HepG2 (cell line): ENCODE results near the gene NEMF. TPM values are rescaled to one million over a fixed set of nuclear protein-coding genes. Genes with fewer than 3 reads are reported as not detected.

Experiments
- GLI4 ChIP-seq: sonication (generic); formaldehyde crosslinking; IDR thresholded peaks from 2 replicates; pipeline ENCODE4 v1.5.1; 2020; ENCODE audit warnings: missing genetic modification reagents, mild to moderate bottlenecking, moderate library complexity, borderline replicate concordance
- HDAC2 ChIP-seq: sonication (generic); formaldehyde crosslinking; IDR thresholded peaks from 2 replicates; pipeline ENCODE4 v1.4.0; 2020; ENCODE audit warnings: missing genetic modification reagents
- HOXA9 ChIP-seq: sonication (generic); formaldehyde crosslinking; IDR thresholded peaks from 2 replicates; pipeline ENCODE4 v1.8.1; 2022; ENCODE audit warnings: missing genetic modification reagents, mild to moderate bottlenecking, moderate library complexity, borderline replicate concordance
- KDM1A ChIP-seq: IDR thresholded peaks from 2 replicates; pipeline ENCODE4 v1.6.1; 2016; ENCODE audit warnings: missing compliant biosample characterization
- MIER2 ChIP-seq: IDR thresholded peaks from 2 replicates; pipeline ENCODE4 v1.6.1; 2016; ENCODE audit warnings: missing biosample characterization, missing genetic modification reagents
- NFKB2 ChIP-seq: sonication (generic); formaldehyde crosslinking; IDR thresholded peaks from 2 replicates; pipeline ENCODE4 v1.4.0; 2020; ENCODE audit warnings: missing genetic modification reagents, borderline replicate concordance
- NFYC ChIP-seq: IDR thresholded peaks from 2 replicates; pipeline ENCODE4 v1.6.1; 2016; ENCODE audit warnings: missing genetic modification reagents, missing compliant biosample characterization
- REPIN1 ChIP-seq: sonication (generic); formaldehyde crosslinking; IDR thresholded peaks from 2 replicates; pipeline ENCODE4 v1.8.0; 2022; ENCODE audit warnings: missing genetic modification reagents, low read depth, mild to moderate bottlenecking, borderline replicate concordance
- SUZ12 ChIP-seq: fragments of 150-350 bp; IDR thresholded peaks from 2 replicates; pipeline ENCODE4 v1.6.1; 2014; ENCODE audit warnings: low read depth, low read length
- ZC3H4 ChIP-seq: sonication (generic); formaldehyde crosslinking; IDR thresholded peaks from 2 replicates; pipeline ENCODE4 v1.4.0; 2020; ENCODE audit warnings: missing genetic modification reagents, borderline replicate concordance
- ZKSCAN8 ChIP-seq: IDR thresholded peaks from 2 replicates; pipeline ENCODE4 v1.6.1; 2016; ENCODE audit warnings: borderline replicate concordance, missing genetic modification reagents, missing compliant biosample characterization
- ZNF124 ChIP-seq: sonication (generic); formaldehyde crosslinking; IDR thresholded peaks from 2 replicates; pipeline ENCODE4 v1.4.0; 2020; ENCODE audit warnings: missing genetic modification reagents
- ZNF232 ChIP-seq: sonication (generic); formaldehyde crosslinking; IDR thresholded peaks from 2 replicates; pipeline ENCODE4 v1.4.0; 2020; ENCODE audit warnings: missing genetic modification reagents, borderline replicate concordance
- ZNF260 ChIP-seq: sonication (generic); formaldehyde crosslinking; IDR thresholded peaks from 2 replicates; pipeline ENCODE4 v1.4.0; 2020; ENCODE audit warnings: missing genetic modification reagents, low read depth, mild to moderate bottlenecking, borderline replicate concordance
- ZNF275 ChIP-seq: sonication (generic); formaldehyde crosslinking; IDR thresholded peaks from 2 replicates; pipeline ENCODE4 v1.8.0; 2022; ENCODE audit warnings: missing genetic modification reagents, mild to moderate bottlenecking, inconsistent platforms, borderline replicate concordance
- ZNF282 ChIP-seq: fragments of 450-650 bp; IDR thresholded peaks from 2 replicates; pipeline ENCODE4 v1.6.1; 2018; ENCODE audit not compliant: partially characterized antibody
- ZNF451 ChIP-seq: sonication (generic); formaldehyde crosslinking; IDR thresholded peaks from 2 replicates; pipeline ENCODE4 v1.5.0; 2020; ENCODE audit warnings: mild to moderate bottlenecking, missing genetic modification reagents
- ZNF550 ChIP-seq: sonication (generic); formaldehyde crosslinking; IDR thresholded peaks from 2 replicates; pipeline ENCODE4 v1.4.0; 2020; ENCODE audit warnings: mild to moderate bottlenecking, missing genetic modification reagents, borderline replicate concordance
- ZNF563 ChIP-seq: sonication (generic); formaldehyde crosslinking; IDR thresholded peaks from 2 replicates; pipeline ENCODE4 v1.8.0; 2022; ENCODE audit warnings: mild to moderate bottlenecking, moderate library complexity, missing genetic modification reagents
- ZNF597 ChIP-seq: sonication (generic); formaldehyde crosslinking; IDR thresholded peaks from 2 replicates; pipeline ENCODE4 v1.5.0; 2020; ENCODE audit warnings: missing genetic modification reagents
- ZNF609 ChIP-seq: sonication (generic); formaldehyde crosslinking; IDR thresholded peaks from 2 replicates; pipeline ENCODE4 v1.4.0; 2020; ENCODE audit warnings: mild to moderate bottlenecking, missing genetic modification reagents, borderline replicate concordance
- ZNF720 ChIP-seq: sonication (generic); formaldehyde crosslinking; IDR thresholded peaks from 2 replicates; pipeline ENCODE4 v1.4.0; 2020; ENCODE audit warnings: missing genetic modification reagents
- ZNF766 ChIP-seq: sonication (generic); formaldehyde crosslinking; IDR thresholded peaks from 2 replicates; pipeline ENCODE4 v1.5.0; 2020; ENCODE audit warnings: missing genetic modification reagents, borderline replicate concordance
- polyA plus RNA-seq, 8 experiments: library from polyadenylated mRNA; depleted of rRNA in 3 of 8; stranded (reverse) in 7 of 8; unstranded in 1 of 8; fragments of >200 nt; fragmentation: Illumina TruSeq in 4 of 8; extraction: Trizol in 4 of 8; gene quantifications; 2 replicates each; pipeline versions ENCODE4 v1.2.1 to v1.2.3, GENCODE V29; 2011 to 2016; ENCODE audit warnings: low read depth in 4 of 8, missing spikeins in 1 of 8, mixed read lengths in 1 of 8; ENCODE audit not compliant: insufficient read depth in 1 of 8
- total RNA-seq, 5 experiments: library from RNA; depleted of rRNA; stranded (reverse); fragments of >200 nt; fragmentation: Illumina TruSeq; extraction: Trizol; gene quantifications; 2 replicates each; pipeline ENCODE4 v1.2.3, GENCODE V29; 2016; ENCODE audit warnings: low read depth in 1 of 5

Gene NEMF
- total and polyA plus RNA-seq, 2 of the 13 experiments (the other 11 are each of a cell fraction or from before 2014, with no cell fraction given) = 21.3 to 57.9 TPM

- TF ChIP-seq ZNF275 (CRISPR knock-in tag) (no peak), ZNF563 (CRISPR knock-in tag) (peak; percentile 34; the same call in 1 of the 2 replicates), ZNF597 (no peak), REPIN1 (CRISPR knock-in tag) (no peak), ZNF451 (CRISPR knock-in tag) (0 out of 2 replicates have a peak, but pooled peaks have one; percentile 78), ZNF124 (CRISPR knock-in tag) (no peak), ZNF260 (CRISPR knock-in tag) (no peak), NFKB2 (CRISPR knock-in tag) (peak; percentile 47; the same call in 1 of the 2 replicates), MIER2 (CRISPR knock-in tag) (no peak), KDM1A (no peak), HDAC2 (CRISPR knock-in tag) (no peak), ZNF766 (CRISPR knock-in tag) (0 out of 2 replicates have a peak, but pooled peaks have one; percentile 1), ZNF550 (CRISPR knock-in tag) (no peak), ZNF282 (no peak), ZNF232 (CRISPR knock-in tag) (no peak), SUZ12 (no peak), ZC3H4 (CRISPR knock-in tag) (no peak), NFYC (no peak), ZNF720 (no peak), GLI4 (CRISPR knock-in tag) (peak; percentile 59), ZKSCAN8 (CRISPR knock-in tag) (no peak), ZNF609 (no peak), HOXA9 (CRISPR knock-in tag) (peak; percentile 69)
These were observed 84.1 kb downstream of the NEMF start (continued) for GRCh38 chr14:49768301-49769121.
